ENCODE data around the gene UBE2M.
A peak's percentile ranks its signal among the peaks of the same experiment; 100 is the strongest.

Gene UBE2M

DNA sequence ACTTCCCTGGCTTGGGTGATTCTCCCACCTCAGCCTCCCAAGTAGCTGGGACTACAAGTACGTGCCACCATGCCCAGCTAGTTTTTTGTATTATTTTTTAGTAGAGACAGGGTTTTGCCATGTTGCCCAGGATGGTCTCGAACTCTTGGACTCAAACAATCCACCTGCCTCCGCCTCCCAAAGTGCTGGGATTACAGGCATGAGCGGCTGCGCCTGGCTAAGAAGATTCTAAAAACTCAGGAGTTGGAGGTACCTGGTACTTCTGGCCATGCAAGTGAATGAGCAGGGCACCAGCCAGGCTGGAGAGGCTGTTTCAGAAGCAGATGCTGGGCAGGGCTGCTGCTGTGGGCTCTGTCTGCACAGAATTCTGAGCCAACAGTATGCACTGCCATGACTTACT is 8.6 kb upstream of the UBE2M start:
- Histone ChIP-seq H3K9me2 (replicated peaks; ENCODE audit: insufficient read depth, low read length) (no peaks in the 10 kb centered on the region), H2AFZ (ENCODE audit: low read depth, low read length, severe bottlenecking) (no peak overlapping the region), H3K4me2 (ENCODE audit: low read depth, low read length, poor library complexity, severe bottlenecking) (no peak overlapping the region), H4K20me1 (ENCODE audit: low read depth, low read length) (no peaks in the 10 kb centered on the region), H3K36me3 (ENCODE audit: low read length) (no peaks in the 10 kb centered on the region), H3F3A (ENCODE audit: insufficient read depth) (peaks cover 16% of the 10 kb centered on the region; the same call in 1 of the 2 replicates), H3K4me3 (ENCODE audit: insufficient read depth, low read length, poor library complexity, severe bottlenecking) (no peak overlapping the region), H3K9me3 (ENCODE audit: insufficient read depth, low read length) (no peaks in the 10 kb centered on the region), H3K27ac (ENCODE audit: low read depth, low read length) (no peak overlapping the region), H3K79me2 (ENCODE audit: insufficient read depth, low read length) (no peaks in the 10 kb centered on the region), H3K9ac (ENCODE audit: low read length) (no peak overlapping the region), H3K27me3 (ENCODE audit: low read length) (no peaks in the 10 kb centered on the region)
- TF ChIP-seq EZH2phosphoT487 (conservative IDR thresholded peaks at IDR 0.05; ENCODE audit: low read length) = no peak
- TF ChIP-seq, protein P1, sequence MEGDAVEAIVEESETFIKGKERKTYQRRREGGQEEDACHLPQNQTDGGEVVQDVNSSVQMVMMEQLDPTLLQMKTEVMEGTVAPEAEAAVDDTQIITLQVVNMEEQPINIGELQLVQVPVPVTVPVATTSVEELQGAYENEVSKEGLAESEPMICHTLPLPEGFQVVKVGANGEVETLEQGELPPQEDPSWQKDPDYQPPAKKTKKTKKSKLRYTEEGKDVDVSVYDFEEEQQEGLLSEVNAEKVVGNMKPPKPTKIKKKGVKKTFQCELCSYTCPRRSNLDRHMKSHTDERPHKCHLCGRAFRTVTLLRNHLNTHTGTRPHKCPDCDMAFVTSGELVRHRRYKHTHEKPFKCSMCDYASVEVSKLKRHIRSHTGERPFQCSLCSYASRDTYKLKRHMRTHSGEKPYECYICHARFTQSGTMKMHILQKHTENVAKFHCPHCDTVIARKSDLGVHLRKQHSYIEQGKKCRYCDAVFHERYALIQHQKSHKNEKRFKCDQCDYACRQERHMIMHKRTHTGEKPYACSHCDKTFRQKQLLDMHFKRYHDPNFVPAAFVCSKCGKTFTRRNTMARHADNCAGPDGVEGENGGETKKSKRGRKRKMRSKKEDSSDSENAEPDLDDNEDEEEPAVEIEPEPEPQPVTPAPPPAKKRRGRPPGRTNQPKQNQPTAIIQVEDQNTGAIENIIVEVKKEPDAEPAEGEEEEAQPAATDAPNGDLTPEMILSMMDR (IDR thresholded peaks at IDR 0.05; ENCODE audit: insufficient read depth, low read length, poor library complexity, severe bottlenecking) = no peak

DNA sequence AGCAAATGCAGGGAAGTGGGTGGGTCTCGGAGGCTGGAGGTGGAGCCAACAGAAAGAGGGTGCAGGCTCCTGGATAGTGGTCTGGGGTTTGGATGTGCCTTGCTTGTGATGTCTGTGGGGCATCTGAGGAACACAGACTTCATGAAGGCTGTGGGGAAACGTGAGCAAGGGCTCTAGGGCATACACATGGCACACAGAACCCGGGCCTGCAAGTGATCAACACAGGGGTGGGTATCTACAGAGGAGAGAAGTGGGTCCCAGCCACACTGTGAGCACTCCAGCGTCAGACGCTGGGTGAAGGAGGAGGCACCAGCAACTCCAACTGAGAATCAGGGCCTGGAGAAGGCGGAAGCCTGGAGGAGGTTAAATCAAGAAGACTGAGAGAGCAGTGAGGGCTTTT is 5.4 kb upstream of the UBE2M start:
- no peak for TF ChIP-seq EZH2phosphoT487 (conservative IDR thresholded peaks at IDR 0.05; ENCODE audit: low read length)
- TF ChIP-seq, protein P1 (IDR thresholded peaks at IDR 0.05; ENCODE audit: insufficient read depth, low read length, poor library complexity, severe bottlenecking) = no peak
- no peaks in the 10 kb centered on the region for H3K9me3 ChIP-seq (ENCODE audit: insufficient read depth, low read length)
- H3K9me2 ChIP-seq (replicated peaks; ENCODE audit: insufficient read depth, low read length) = no peaks in the 10 kb centered on the region
- H2AFZ ChIP-seq (ENCODE audit: low read depth, low read length, severe bottlenecking) = no peak overlapping the region
- H3K9ac ChIP-seq (ENCODE audit: low read length) = no peak overlapping the region
- no peaks in the 10 kb centered on the region for H3K36me3 ChIP-seq (ENCODE audit: low read length)
- H3F3A ChIP-seq (ENCODE audit: insufficient read depth) = peaks cover 39% of the 10 kb centered on the region
- no peak overlapping the region for H3K27ac ChIP-seq (ENCODE audit: low read depth, low read length)
- H3K27me3 ChIP-seq (ENCODE audit: low read length) = no peaks in the 10 kb centered on the region
- no peak overlapping the region for H3K4me2 ChIP-seq (ENCODE audit: low read depth, low read length, poor library complexity, severe bottlenecking)
- no peak overlapping the region for H3K4me3 ChIP-seq (ENCODE audit: insufficient read depth, low read length, poor library complexity, severe bottlenecking)
- H3K79me2 ChIP-seq (ENCODE audit: insufficient read depth, low read length) = no peaks in the 10 kb centered on the region
- no peaks in the 10 kb centered on the region for H4K20me1 ChIP-seq (ENCODE audit: low read depth, low read length)

DNA sequence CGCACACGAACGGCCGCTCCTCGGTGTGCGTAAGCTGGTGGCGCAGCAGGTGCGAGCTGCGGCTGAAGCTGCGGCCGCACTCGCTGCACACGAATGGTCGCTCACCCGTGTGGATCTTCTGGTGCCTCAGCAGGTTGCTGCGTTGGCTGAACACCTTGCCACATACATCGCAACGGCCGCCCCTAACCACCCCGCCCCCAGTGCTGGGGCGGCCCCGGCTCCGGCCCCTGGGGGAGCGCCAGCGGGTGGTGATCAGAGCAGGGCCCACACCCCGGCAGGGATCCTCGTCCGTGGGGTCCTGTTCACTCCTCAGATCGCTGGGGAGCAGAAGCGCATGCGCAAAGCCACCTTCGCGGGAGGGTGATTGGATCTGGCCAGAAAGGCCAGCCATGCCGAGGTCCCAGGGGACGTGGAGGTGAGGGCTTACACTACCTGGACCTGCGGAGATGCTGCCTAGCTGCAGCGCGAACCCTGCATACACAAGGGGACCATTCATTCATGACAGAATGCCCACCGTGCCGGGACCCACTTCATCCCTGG is 4.7 kb upstream of the UBE2M start:
- Histone ChIP-seq H3K9ac (ENCODE audit: low read length) (no peak overlapping the region), H3K4me3 (ENCODE audit: insufficient read depth, low read length, poor library complexity, severe bottlenecking) (no peak overlapping the region)

More for the DNA sequence above, 4.7 kb upstream of the UBE2M start:
- H3K27ac ChIP-seq (ENCODE audit: low read depth, low read length) = no peak overlapping the region
- TF ChIP-seq EZH2phosphoT487 (conservative IDR thresholded peaks at IDR 0.05; ENCODE audit: low read length) = no peak
- TF ChIP-seq, protein P1 (IDR thresholded peaks at IDR 0.05; ENCODE audit: insufficient read depth, low read length, poor library complexity, severe bottlenecking) = no peak
- no peaks in the 10 kb centered on the region for H3K36me3 ChIP-seq (ENCODE audit: low read length)
- H3K9me3 ChIP-seq (ENCODE audit: insufficient read depth, low read length) = no peaks in the 10 kb centered on the region
- H3F3A ChIP-seq (ENCODE audit: insufficient read depth) = peaks cover 39% of the 10 kb centered on the region
- no peaks in the 10 kb centered on the region for H3K27me3 ChIP-seq (ENCODE audit: low read length)
- peaks cover under 1% of the 10 kb centered on the region for H3K79me2 ChIP-seq (ENCODE audit: insufficient read depth, low read length)
- H3K4me2 ChIP-seq (ENCODE audit: low read depth, low read length, poor library complexity, severe bottlenecking) = peak overlapping the region; percentile 30
- H3K9me2 ChIP-seq (replicated peaks; ENCODE audit: insufficient read depth, low read length) = no peaks in the 10 kb centered on the region
- no peak overlapping the region for H2AFZ ChIP-seq (ENCODE audit: low read depth, low read length, severe bottlenecking)
- H4K20me1 ChIP-seq (ENCODE audit: low read depth, low read length) = no peaks in the 10 kb centered on the region
